OCI-LY7 (cell line): Measurements from ENCODE around the gene TREML4. TPM values are rescaled to one million over a fixed set of nuclear protein-coding genes. Genes with fewer than 3 reads are reported as not detected.

Source experiments
- BruUV-seq: library from RNA; stranded (reverse); fragments of 400-500 nt; replicated peaks from 2 replicates; lab custom pipeline; 2021; lab: Mats Ljungman, UMichigan
- CTCF ChIA-PET: fragments of 300-600 bp; sonication (Branson Sonifier 250); formaldehyde crosslinking; loops from one replicate; lab custom pipeline; 2022; ENCODE audit warnings: antibody characterized with exemption; ENCODE audit not compliant: unreplicated experiment; lab: Charles Lee
- POLR2A ChIA-PET: fragments of 300-600 bp; sonication (Branson Sonifier 250); formaldehyde crosslinking; loops from one replicate; lab custom pipeline; 2022; ENCODE audit warnings: antibody characterized with exemption; lab: Charles Lee
- DNase-seq: peaks from one replicate; pipeline ENCODE4 v3.0.0-alpha.2; 2015; ENCODE audit warnings: low spot score
- H2AFZ ChIP-seq: fragments of 200-600 bp; sonication (generic), shearing (Covaris generic); 2 replicates; pipeline ENCODE4 v1.6.1; 2014; ENCODE audit warnings: mild to moderate bottlenecking, antibody characterized with exemption, low read length, moderate library complexity
- H3K27ac ChIP-seq: fragments of 200-600 bp; sonication (generic); 2 replicates; pipeline ENCODE4 v1.5.1; 2014; ENCODE audit warnings: mixed run types, low read depth, mild to moderate bottlenecking, moderate library complexity, low read length, inconsistent platforms; ENCODE audit not compliant: poor library complexity, severe bottlenecking
- H3K36me3 ChIP-seq: fragments of 200-600 bp; sonication (generic); 2 replicates; pipeline ENCODE4 v1.6.1; 2014; ENCODE audit warnings: mild to moderate bottlenecking, antibody characterized with exemption, low read length, moderate library complexity, mixed read lengths; ENCODE audit not compliant: insufficient read depth
- H3K4me1 ChIP-seq: fragments of 200-600 bp; sonication (generic); 2 replicates; pipeline ENCODE4 v1.5.1; 2014; ENCODE audit warnings: mild to moderate bottlenecking, low read length; ENCODE audit not compliant: insufficient read depth, poor library complexity, severe bottlenecking
- H3K4me2 ChIP-seq: fragments of 200-600 bp; sonication (generic); 2 replicates; pipeline ENCODE4 v1.6.1; 2014; ENCODE audit warnings: mild to moderate bottlenecking, low read length
- H3K4me3 ChIP-seq: fragments of 200-600 bp; sonication (generic); 2 replicates; pipeline ENCODE4 v1.5.1; 2014; ENCODE audit warnings: mild to moderate bottlenecking, low read depth, low read length; ENCODE audit not compliant: poor library complexity, severe bottlenecking
- H3K79me2 ChIP-seq: fragments of 200-600 bp; sonication (generic); 2 replicates; pipeline ENCODE4 v1.6.1; 2016; ENCODE audit warnings: low read depth, mild to moderate bottlenecking, low read length, moderate library complexity, mixed read lengths; ENCODE audit not compliant: insufficient read depth
- H3K9me2 ChIP-seq: fragments of 200-600 bp; sonication (generic); 2 replicates; pipeline ENCODE4 v1.6.1; 2016; ENCODE audit warnings: mild to moderate bottlenecking, low read length, mixed read lengths; ENCODE audit not compliant: insufficient read depth
- H3K9me3 ChIP-seq: fragments of 200-600 bp; sonication (generic); 2 replicates; pipeline ENCODE4 v1.6.1; 2014; ENCODE audit warnings: mild to moderate bottlenecking, mixed run types, low read length, mixed read lengths
- H4K20me1 ChIP-seq: fragments of 200-600 bp; sonication (generic); 2 replicates; pipeline ENCODE4 v1.6.1; 2014; ENCODE audit warnings: mild to moderate bottlenecking, antibody characterized with exemption, low read length, moderate library complexity, mixed read lengths; ENCODE audit not compliant: insufficient read depth
- EZH2phosphoT487 ChIP-seq: fragments of 200-600 bp; sonication (generic); IDR thresholded peaks from 2 replicates; pipeline ENCODE4 v1.6.1; 2018; ENCODE audit warnings: low read depth, borderline replicate concordance, mild to moderate bottlenecking, mixed run types, antibody characterized with exemption, low read length, moderate library complexity, mixed read lengths
- intact Hi-C: fragments of 100-400 bp; cut with micrococcal nuclease; formaldehyde crosslinking; loops from one replicate; pipeline ENCODE4 v1.10.0; 2022; ENCODE audit not compliant: unreplicated experiment
- total RNA-seq, 2 experiments: library from RNA; depleted of rRNA in 1 of 2; stranded (reverse); fragments of >200 nt in 1 of 2; shearing (Covaris generic) in 1 of 2; gene quantifications; 2 replicates each; pipeline ENCODE4 v1.2.3, GENCODE V29; 2014 to 2022
- TF ChIP-seq, protein P1 (sequence below): fragments of 200-600 bp; sonication (generic); conservative IDR thresholded peaks from 2 replicates; pipeline ENCODE4 v1.5.1; 2014; ENCODE audit warnings: mild to moderate bottlenecking, antibody characterized with exemption, low read length, moderate library complexity, mixed read lengths

The TREML4 gene
- total RNA-seq, 2 experiments from 2014 or later, result not detected

DNA sequence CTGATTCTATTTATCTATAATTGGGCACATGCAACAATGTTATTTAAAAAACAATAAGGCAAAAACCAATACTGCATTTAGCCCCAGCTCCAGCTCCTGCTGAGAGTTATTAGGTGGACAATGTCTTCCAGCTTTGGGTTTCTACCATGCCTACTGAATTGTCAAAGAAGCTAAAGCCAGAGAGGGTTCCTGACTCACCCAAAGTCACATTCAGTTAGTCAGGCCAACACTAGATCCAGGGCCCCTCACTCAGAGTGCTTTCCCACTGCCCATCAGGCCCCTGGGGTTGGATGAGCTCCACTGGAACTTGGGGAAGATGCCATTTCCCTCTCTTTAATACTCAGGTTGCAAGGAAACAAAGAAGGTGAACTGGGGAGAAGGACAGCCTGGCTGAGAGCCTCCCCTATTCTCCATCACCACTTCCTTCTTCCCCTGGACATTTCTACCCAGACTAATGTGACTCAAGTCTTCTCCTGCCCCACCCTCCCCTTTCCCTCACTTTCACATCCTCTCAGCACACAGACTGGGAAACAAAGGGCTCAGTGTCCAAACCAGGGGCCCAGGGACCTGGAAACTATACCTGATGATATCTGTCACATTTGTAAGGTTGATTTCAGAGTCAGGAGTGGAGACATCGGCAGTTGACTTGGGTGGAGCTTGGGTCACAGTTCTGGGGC is 52.4 kb downstream of the TREML4 start:
- H3K4me2 ChIP-seq, result no peak overlapping the region
- H3K36me3 ChIP-seq, result no peaks in the 10 kb centered on the region
- no peak overlapping the region for H2AFZ ChIP-seq
- no peak for TF ChIP-seq EZH2phosphoT487
- TF ChIP-seq, protein P1, sequence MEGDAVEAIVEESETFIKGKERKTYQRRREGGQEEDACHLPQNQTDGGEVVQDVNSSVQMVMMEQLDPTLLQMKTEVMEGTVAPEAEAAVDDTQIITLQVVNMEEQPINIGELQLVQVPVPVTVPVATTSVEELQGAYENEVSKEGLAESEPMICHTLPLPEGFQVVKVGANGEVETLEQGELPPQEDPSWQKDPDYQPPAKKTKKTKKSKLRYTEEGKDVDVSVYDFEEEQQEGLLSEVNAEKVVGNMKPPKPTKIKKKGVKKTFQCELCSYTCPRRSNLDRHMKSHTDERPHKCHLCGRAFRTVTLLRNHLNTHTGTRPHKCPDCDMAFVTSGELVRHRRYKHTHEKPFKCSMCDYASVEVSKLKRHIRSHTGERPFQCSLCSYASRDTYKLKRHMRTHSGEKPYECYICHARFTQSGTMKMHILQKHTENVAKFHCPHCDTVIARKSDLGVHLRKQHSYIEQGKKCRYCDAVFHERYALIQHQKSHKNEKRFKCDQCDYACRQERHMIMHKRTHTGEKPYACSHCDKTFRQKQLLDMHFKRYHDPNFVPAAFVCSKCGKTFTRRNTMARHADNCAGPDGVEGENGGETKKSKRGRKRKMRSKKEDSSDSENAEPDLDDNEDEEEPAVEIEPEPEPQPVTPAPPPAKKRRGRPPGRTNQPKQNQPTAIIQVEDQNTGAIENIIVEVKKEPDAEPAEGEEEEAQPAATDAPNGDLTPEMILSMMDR, result no peak
- POLR2A ChIA-PET, result interaction anchor here (0.6 to 1.1 kb wide), 2 partner anchors 39 to 205 kb away, joined by 3 read pairs; no protein-coding TSS in a partner anchor
- intact Hi-C loops, result no loop called here
- no peaks in the 10 kb centered on the region for H3K9me3 ChIP-seq
- H3K4me3 ChIP-seq, result no peak overlapping the region
- H3K4me1 ChIP-seq, result no peaks in the 10 kb centered on the region
- no peak for DNase-seq
- BruUV-seq, result no TSS peak
- no peaks in the 10 kb centered on the region for H3K9me2 ChIP-seq
- no peaks in the 10 kb centered on the region for H4K20me1 ChIP-seq
- H3K79me2 ChIP-seq, result no peaks in the 10 kb centered on the region
- H3K27ac ChIP-seq, result no peak overlapping the region
- CTCF ChIA-PET, result no interaction called here

DNA sequence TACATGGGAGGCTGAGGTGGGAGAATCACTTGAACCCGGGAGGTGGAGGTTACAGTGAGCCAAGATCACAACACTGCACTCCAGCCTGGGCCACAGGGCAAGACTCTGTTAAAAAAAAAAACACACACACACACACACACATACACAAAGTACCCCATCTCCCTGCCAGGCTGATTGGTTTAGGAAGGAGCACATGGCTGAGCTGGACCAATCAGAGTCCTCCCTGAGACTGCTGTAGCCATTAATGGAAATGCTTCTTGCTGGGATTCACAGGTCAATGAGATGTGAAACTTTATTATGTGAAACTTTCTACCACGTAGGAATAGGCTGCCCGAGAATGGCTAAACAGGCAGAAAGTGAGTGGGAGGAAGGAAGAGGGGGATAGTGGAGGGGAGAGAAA is 55.5 kb downstream of the TREML4 start:
- no peaks in the 10 kb centered on the region for H4K20me1 ChIP-seq
- no peak overlapping the region for H2AFZ ChIP-seq
- ChIA-PET CTCF (no interaction called here), POLR2A (no interaction called here)
- no peaks in the 10 kb centered on the region for H3K36me3 ChIP-seq
- H3K4me1 ChIP-seq, result no peaks in the 10 kb centered on the region
- H3K4me2 ChIP-seq, result no peak overlapping the region
- TF ChIP-seq EZH2phosphoT487, result no peak
- TF ChIP-seq, protein P1, result no peak
- no peaks in the 10 kb centered on the region for H3K9me3 ChIP-seq
- H3K4me3 ChIP-seq, result no peak overlapping the region
- no TSS peak for BruUV-seq
- intact Hi-C loops, result no loop called here
- DNase-seq, result no peak
- no peaks in the 10 kb centered on the region for H3K9me2 ChIP-seq
- no peaks in the 10 kb centered on the region for H3K79me2 ChIP-seq
- no peak overlapping the region for H3K27ac ChIP-seq

DNA sequence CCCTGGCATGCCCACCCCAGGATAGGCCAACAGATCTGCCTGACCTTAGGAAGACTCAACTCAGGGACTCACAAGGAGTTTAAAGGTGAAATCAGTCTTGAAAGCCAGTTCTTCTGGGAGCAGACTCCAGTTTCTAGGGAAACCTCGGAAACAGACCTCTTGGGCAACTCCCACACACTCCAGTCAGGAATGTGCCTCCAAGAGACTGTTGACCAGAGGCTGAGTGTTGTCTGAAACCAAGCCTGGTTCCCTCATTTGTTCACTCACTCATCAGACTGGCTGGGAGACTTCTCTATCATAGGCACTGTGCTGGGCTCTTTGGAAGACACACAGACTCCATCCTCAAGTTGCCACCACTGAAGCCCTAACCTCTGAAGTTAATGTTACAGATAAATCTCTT is 56.6 kb downstream of the TREML4 start:
- H3K4me1 ChIP-seq, result no peaks in the 10 kb centered on the region
- BruUV-seq, result no TSS peak
- no peaks in the 10 kb centered on the region for H3K79me2 ChIP-seq
- no peak overlapping the region for H3K4me2 ChIP-seq
- TF ChIP-seq, protein P1, result no peak
- TF ChIP-seq EZH2phosphoT487, result no peak
- no peaks in the 10 kb centered on the region for H3K9me3 ChIP-seq
- H3K27ac ChIP-seq, result no peak overlapping the region
- no peak overlapping the region for H2AFZ ChIP-seq
- no peak overlapping the region for H3K4me3 ChIP-seq
- ChIA-PET POLR2A (interaction anchor here (1.0 kb wide), 1 partner anchor 11 kb away, joined by 3 read pairs; no protein-coding TSS in a partner anchor), CTCF (no interaction called here)
- intact Hi-C loops, result no loop called here
- no peaks in the 10 kb centered on the region for H3K9me2 ChIP-seq
- no peaks in the 10 kb centered on the region for H4K20me1 ChIP-seq
- DNase-seq, result no peak
- no peaks in the 10 kb centered on the region for H3K36me3 ChIP-seq
